Neural cell (in vitro differentiated cells): ENCODE results near the gene C13orf46.

Source experiments
- TAF1 ChIP-seq: IDR thresholded peaks from 2 replicates; pipeline ENCODE4 v1.6.1; 2012; ENCODE audit warnings: low read depth
- TF ChIP-seq, protein P1 (sequence below): fragments of 450-650 bp; IDR thresholded peaks from 2 replicates; pipeline ENCODE4 v1.5.1; 2014; ENCODE audit warnings: antibody characterized with exemption, mild to moderate bottlenecking, moderate library complexity; ENCODE audit not compliant: poor library complexity, severe bottlenecking

- TF ChIP-seq TAF1: no peak
- TF ChIP-seq, protein P1, sequence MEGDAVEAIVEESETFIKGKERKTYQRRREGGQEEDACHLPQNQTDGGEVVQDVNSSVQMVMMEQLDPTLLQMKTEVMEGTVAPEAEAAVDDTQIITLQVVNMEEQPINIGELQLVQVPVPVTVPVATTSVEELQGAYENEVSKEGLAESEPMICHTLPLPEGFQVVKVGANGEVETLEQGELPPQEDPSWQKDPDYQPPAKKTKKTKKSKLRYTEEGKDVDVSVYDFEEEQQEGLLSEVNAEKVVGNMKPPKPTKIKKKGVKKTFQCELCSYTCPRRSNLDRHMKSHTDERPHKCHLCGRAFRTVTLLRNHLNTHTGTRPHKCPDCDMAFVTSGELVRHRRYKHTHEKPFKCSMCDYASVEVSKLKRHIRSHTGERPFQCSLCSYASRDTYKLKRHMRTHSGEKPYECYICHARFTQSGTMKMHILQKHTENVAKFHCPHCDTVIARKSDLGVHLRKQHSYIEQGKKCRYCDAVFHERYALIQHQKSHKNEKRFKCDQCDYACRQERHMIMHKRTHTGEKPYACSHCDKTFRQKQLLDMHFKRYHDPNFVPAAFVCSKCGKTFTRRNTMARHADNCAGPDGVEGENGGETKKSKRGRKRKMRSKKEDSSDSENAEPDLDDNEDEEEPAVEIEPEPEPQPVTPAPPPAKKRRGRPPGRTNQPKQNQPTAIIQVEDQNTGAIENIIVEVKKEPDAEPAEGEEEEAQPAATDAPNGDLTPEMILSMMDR: no peak
Measured at GRCh38 chr13:113945857-113946408, 27.9 kb downstream of the C13orf46 start.
